ENCODE results near the gene DDTL.
"Not testable (repeated sequence)": the region's sequence is repeated elsewhere in the genome, so short reads cannot be mapped to it uniquely, and the experiment has no call there.

Gene DDTL

DNA sequence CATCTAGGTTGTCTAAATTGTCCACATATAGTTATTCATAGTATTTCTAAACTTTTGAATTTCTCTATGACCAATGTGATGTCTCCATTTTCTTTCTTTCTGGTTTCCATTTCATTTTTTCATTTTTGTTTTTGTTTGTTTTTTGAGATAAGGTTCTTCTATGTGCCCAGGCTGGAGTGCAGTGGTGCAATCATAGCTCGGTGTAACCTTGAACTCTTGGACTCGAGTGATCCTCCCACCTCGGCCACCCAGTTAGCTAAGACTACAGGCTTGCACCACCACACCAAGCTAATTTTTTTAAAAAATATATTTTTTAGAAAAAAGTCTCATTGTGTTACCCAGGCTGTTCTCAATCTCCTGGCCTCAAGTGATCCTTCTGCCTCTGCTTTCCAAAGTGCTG lies 30.4 kb downstream of the DDTL start:
- no peak overlapping the region for H3K4me3 ChIP-seq (replicated peaks; ENCODE audit: low read depth, low read length)
- TF ChIP-seq, protein P1, sequence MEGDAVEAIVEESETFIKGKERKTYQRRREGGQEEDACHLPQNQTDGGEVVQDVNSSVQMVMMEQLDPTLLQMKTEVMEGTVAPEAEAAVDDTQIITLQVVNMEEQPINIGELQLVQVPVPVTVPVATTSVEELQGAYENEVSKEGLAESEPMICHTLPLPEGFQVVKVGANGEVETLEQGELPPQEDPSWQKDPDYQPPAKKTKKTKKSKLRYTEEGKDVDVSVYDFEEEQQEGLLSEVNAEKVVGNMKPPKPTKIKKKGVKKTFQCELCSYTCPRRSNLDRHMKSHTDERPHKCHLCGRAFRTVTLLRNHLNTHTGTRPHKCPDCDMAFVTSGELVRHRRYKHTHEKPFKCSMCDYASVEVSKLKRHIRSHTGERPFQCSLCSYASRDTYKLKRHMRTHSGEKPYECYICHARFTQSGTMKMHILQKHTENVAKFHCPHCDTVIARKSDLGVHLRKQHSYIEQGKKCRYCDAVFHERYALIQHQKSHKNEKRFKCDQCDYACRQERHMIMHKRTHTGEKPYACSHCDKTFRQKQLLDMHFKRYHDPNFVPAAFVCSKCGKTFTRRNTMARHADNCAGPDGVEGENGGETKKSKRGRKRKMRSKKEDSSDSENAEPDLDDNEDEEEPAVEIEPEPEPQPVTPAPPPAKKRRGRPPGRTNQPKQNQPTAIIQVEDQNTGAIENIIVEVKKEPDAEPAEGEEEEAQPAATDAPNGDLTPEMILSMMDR (IDR thresholded peaks at IDR 0.05; ENCODE audit: low read depth, low read length, missing control alignments), result no peak
- no peak for DNase-seq (ENCODE audit: extremely low read depth, low read depth)

DNA sequence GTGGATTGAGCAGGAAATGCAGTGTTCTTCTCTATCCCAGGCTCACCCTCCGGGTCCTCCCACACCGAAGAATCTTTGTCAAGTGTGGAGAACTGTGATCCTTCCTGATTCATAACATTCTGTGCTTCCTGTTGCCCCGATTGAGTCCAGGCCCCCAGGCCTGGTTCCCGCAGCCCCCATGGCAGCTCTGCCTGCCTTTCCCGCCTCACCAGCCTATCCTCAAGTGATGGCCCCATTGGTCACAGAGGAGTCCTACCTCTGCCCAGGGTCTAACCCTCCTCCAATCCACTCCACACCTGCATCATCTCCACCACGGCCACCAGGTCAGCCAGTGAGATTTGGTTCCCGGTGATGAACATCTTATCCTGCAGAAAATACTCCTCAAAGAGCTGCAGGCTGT lies 33.1 kb downstream of the DDTL start:
- not testable (repeated sequence) for DNase-seq (ENCODE audit: extremely low read depth, low read depth); H3K4me3 ChIP-seq (replicated peaks; ENCODE audit: low read depth, low read length)

DNA sequence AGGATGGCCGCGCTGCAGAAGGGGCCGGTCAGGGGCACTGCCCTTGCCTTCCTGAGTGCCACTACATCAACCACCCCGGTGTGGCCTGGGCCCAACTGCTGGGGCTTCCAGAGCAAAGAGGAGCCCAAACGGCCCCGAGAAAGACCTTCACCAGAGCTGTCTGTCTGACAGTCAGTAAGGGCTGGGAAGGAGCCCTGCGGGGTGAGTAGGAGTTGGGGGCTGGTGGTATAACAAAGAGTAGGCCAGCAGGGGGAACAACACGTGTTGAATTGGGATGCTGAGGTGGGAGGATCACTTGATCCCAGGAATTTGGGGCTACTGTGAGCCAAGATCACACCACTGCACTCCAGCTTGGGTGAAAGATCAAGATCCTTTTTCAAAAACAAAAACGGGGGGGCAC lies 34.6 kb downstream of the DDTL start:
- no peak for DNase-seq (ENCODE audit: extremely low read depth, low read depth)
- TF ChIP-seq, protein P1 (IDR thresholded peaks at IDR 0.05; ENCODE audit: low read depth, low read length, missing control alignments), result no peak
- no peak overlapping the region for H3K4me3 ChIP-seq (replicated peaks; ENCODE audit: low read depth, low read length)

DNA sequence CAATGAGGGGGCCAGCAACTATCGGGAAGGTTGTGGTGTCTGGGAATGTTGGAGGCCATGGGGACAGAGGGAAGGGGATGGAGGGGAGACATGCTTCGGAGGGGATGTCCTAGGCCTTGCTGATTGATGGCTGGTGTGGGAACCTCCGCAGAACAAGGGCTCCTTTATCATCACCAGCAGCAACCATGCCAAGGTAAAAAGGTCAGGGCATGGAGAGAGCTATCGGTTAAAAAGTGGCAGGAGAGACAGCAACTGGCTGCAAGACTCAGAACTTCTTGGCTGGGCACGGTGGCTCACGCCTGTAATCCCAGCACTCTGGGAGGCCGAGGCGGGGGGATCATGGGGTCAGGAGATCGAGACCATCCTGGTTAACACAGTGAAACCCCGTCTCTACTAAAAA lies 35.6 kb downstream of the DDTL start:
- TF ChIP-seq, protein P1 (IDR thresholded peaks at IDR 0.05; ENCODE audit: low read depth, low read length, missing control alignments), result no peak
- no peak for DNase-seq (ENCODE audit: extremely low read depth, low read depth)
- H3K4me3 ChIP-seq (replicated peaks; ENCODE audit: low read depth, low read length), result no peak overlapping the region

DNA sequence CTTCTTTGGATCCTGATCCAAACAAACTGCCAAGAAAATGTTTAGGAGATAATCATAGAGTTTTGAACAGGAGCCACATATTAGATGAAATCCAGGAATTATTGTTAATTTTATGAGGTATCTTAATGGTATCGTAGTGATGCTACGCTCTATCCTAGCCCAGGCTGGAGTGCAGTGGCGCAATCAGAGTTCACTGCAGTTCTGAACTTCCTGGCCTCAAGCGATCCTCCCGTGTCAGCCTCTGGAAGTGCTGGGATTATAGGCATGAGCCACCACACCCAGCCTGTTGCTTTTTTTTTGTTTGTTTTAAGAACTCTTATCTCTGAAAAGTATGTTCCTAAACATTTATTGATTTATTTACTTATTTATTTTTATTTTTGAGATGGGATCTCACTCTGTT lies 36.2 kb downstream of the DDTL start:
- no peak overlapping the region for H3K4me3 ChIP-seq (replicated peaks; ENCODE audit: low read depth, low read length)
- TF ChIP-seq, protein P1 (IDR thresholded peaks at IDR 0.05; ENCODE audit: low read depth, low read length, missing control alignments), result no peak
- DNase-seq (ENCODE audit: extremely low read depth, low read depth), result no peak

DNA sequence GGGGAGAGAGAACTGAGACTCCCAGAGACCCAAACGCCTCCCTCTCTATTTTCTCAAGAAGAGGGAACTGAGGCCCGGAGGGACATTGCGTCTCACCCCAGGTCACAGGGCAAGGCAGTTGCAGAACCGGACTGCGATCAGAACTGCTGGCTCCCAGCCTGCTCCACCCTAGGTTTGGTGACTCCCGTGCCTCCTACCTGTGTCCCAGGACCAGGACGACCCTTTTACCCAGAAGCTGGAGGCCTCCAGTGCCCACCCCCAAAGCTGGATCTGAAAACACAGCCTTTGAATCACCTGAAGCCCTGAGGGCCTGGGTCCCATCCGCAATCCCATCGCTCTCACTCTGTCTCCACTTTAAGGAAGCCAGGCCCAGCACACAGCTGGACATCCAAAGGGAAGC lies 37.2 kb downstream of the DDTL start:
- no peak for DNase-seq (ENCODE audit: extremely low read depth, low read depth)
- H3K4me3 ChIP-seq (replicated peaks; ENCODE audit: low read depth, low read length), result no peak overlapping the region
- TF ChIP-seq, protein P1 (IDR thresholded peaks at IDR 0.05; ENCODE audit: low read depth, low read length, missing control alignments), result no peak

DNA sequence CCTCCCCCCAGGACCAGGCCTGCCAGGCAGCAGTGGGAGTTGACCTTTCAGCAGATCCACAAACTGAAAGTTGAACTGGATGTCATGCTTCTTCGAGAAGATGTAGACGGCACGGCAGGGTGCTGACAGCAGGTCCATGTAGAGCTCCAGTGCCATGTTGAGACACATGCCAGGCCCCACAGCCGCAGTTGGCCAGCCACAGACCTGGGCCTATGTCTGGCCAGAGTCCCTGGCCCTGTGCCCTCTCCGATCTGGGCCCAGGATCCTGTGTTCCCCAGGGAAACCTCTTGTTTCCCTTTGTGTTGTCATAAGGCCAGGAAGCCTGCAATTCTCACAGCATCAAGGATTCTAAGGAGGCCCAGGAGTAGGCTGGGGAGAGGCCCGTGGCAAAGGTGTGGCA lies 38.5 kb downstream of the DDTL start, which contains the start of gene GSTT4:
Gene GSTT4 (minus strand): TSS at position 253 of the 400 bp plus-strand sequence. CDS start 97 bp downstream, at position 156.
- no peak for DNase-seq (ENCODE audit: extremely low read depth, low read depth)
- TF ChIP-seq, protein P1 (IDR thresholded peaks at IDR 0.05; ENCODE audit: low read depth, low read length, missing control alignments), result no peak
- no peak within 1 kb of the TSS for H3K4me3 ChIP-seq (replicated peaks; ENCODE audit: low read depth, low read length)

Data from HFF-Myc (cell line).